Measurements from ENCODE around the gene DVL2. TPM values are rescaled to one million over a fixed set of nuclear protein-coding genes. Genes with fewer than 3 reads are reported as not detected.

The DVL2 gene
- total RNA-seq, 1 donor from 2014 or later: 46.4 TPM

DNA sequence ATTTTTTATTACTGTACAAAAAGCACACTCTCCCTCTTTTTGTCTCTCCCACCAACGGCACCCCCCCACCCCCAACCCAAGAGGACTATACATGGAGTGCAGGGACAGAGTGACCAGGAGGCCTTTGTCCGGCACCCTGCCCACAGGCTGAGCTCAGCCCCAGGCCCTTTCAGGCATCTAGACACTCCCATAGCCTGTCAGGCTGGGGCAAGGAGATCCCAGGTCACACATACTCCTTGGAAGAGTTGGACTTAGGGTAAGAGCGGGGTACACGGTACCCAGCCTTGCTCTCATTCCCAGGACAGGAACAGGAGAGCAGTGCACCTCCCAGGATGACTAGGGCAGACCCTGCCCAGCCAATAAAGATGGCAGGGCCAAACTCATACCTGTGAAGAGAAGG lies 25.8 kb upstream of the DVL2 start:
- ATAC-seq: no peak
- no peaks in the 10 kb centered on the region for H3K9me3 ChIP-seq
- TF ChIP-seq, protein P1, sequence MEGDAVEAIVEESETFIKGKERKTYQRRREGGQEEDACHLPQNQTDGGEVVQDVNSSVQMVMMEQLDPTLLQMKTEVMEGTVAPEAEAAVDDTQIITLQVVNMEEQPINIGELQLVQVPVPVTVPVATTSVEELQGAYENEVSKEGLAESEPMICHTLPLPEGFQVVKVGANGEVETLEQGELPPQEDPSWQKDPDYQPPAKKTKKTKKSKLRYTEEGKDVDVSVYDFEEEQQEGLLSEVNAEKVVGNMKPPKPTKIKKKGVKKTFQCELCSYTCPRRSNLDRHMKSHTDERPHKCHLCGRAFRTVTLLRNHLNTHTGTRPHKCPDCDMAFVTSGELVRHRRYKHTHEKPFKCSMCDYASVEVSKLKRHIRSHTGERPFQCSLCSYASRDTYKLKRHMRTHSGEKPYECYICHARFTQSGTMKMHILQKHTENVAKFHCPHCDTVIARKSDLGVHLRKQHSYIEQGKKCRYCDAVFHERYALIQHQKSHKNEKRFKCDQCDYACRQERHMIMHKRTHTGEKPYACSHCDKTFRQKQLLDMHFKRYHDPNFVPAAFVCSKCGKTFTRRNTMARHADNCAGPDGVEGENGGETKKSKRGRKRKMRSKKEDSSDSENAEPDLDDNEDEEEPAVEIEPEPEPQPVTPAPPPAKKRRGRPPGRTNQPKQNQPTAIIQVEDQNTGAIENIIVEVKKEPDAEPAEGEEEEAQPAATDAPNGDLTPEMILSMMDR (IDR thresholded peaks at IDR 0.05): no peak
- H3K4me3 ChIP-seq: peak overlapping the region; percentile 67
- peaks cover 21% of the 10 kb centered on the region for H3K27me3 ChIP-seq (ENCODE audit: low read depth)
- H3K4me1 ChIP-seq: peaks cover 52% of the 10 kb centered on the region
- H3K27ac ChIP-seq: peak overlapping the region; percentile 88
- H3K36me3 ChIP-seq: peaks cover 41% of the 10 kb centered on the region
- intact Hi-C loops (cut with DNase I): no loop called here
- DNase-seq: no peak

DNA sequence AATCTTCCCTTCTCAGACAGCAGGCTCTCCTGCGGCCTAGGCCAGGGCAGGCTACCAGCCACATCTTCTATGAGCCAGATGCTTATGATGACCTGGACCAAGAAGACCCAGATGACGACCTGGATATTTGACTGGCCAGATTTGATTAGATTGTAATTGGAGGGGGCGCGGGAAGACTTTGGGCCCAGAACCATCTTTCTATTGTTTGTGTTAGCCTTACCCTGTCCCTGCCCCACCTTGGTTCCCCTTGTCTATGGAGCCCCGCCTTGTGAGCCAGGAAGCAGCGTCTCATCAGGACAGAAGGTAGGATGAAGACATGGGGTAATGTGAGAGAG lies 25.2 kb upstream of the DVL2 start:
- TF ChIP-seq, protein P1 (IDR thresholded peaks at IDR 0.05): no peak
- H3K36me3 ChIP-seq: peaks cover 47% of the 10 kb centered on the region
- H3K27me3 ChIP-seq (ENCODE audit: low read depth): peaks cover 21% of the 10 kb centered on the region
- intact Hi-C loops (cut with DNase I): no loop called here
- no peaks in the 10 kb centered on the region for H3K9me3 ChIP-seq
- no peak overlapping the region for H3K27ac ChIP-seq
- ATAC-seq (no peak), DNase-seq (no peak)
- H3K4me1 ChIP-seq: peaks cover 52% of the 10 kb centered on the region
- no peak overlapping the region for H3K4me3 ChIP-seq

DNA sequence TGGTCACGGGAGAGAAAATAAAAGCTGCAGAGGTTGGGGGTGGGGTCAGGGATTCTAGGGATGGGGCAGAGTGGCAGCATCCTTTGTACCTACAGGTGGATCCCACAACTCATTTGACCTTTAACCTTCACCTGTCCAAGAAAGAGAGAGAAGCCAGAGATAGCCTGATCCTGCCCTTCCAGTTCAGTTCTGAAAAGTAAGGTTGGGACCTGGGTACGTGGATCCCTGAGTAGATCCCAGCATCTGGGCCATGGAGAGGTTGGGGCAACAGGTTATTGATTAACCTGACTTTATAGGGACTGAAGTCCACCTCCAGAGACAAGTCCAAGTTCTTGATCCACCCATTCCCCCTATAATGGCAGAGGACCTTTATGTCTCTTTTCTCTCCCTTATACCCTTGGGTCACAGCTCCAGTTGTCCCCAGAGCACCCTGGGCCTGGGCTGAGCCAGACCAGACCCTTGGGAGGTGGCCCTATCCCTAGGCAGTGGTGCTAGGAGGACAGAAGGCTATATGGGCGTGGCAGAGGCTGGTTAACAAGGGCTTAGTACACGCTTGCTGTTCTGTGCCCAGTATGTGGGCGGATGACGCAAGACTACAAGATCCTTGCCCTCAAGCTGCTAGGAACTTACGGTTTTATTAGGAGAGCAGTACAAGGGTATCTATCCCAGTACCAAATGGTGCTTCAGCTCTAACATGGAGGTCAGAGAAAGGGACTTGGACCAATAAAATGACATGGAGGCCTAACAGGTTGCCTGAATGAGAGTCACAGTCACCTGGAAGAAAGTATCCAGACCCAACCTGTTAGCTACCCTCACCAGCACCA lies 24.6 kb upstream of the DVL2 start:
- Histone ChIP-seq H3K4me3 (no peak overlapping the region), H3K4me1 (peaks cover 49% of the 10 kb centered on the region), H3K27me3 (ENCODE audit: low read depth) (peaks cover 21% of the 10 kb centered on the region), H3K27ac (no peak overlapping the region), H3K36me3 (peaks cover 53% of the 10 kb centered on the region), H3K9me3 (no peaks in the 10 kb centered on the region)
- DNase-seq (peak; percentile 89), ATAC-seq (peak; percentile 34 to 42)
- TF ChIP-seq, protein P1 (IDR thresholded peaks at IDR 0.05): no peak
- intact Hi-C loops (cut with DNase I): no loop called here

DNA sequence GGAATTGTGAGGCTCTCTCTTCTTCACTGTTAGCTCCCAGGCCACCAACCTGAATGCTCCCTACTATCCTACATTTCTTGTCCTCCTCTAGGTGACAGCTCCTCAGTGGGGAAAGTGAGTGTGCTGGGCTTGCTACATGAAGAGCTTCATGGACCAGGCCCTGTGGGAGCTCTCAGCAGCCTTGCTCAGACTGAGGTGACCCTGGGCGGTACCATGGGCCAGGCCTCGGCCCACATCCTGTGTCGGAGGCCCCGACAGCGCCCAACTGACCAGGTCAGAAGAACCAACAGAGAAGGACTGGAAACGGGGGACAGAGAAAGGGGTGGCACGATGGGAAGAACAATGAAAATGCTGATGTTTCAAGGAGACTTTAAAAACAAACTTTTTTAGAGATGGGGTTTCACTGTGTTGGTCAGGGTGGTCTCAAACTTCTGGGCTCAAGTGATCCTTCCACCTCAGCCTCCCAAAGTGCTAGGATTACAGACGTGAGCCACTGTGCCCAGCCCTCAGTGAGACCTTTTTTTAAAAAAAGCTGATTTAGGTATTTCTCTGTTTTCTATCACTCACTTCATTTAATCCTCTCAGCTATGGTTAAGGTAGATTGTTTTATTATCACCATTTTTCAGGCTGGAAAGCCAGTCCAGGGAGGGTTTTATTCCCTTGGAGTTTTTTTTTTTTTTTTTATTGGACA lies 22.6 kb upstream of the DVL2 start:
- Histone ChIP-seq H3K27me3 (ENCODE audit: low read depth) (peaks cover 9% of the 10 kb centered on the region), H3K27ac (no peak overlapping the region), H3K4me3 (no peak overlapping the region), H3K36me3 (peaks cover 55% of the 10 kb centered on the region), H3K9me3 (no peaks in the 10 kb centered on the region), H3K4me1 (peaks cover 40% of the 10 kb centered on the region)
- TF ChIP-seq, protein P1 (IDR thresholded peaks at IDR 0.05): no peak
- intact Hi-C loops (cut with DNase I): no loop called here
- ATAC-seq (no peak), DNase-seq (no peak)

DNA sequence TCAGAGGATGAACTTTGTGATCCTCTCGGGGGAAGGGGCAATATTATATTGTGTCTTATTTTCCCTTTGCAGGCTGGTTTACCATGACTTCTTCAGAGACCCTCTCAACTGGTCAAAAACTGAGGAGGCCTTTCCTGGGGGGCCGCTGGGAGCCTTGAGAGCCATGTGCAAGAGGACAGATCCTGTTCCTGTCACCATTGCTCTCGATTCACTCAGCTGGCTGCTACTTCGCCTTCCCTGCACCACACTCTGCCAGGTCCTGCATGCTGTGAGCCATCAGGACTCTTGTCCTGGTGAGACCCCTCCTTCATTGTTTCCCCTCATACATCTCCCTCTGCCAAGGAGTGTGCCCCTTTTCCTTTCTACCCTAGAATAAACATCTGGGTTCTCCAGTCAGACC lies 20.2 kb upstream of the DVL2 start:
- Histone ChIP-seq H3K36me3 (peaks cover 55% of the 10 kb centered on the region), H3K27me3 (ENCODE audit: low read depth) (no peaks in the 10 kb centered on the region), H3K9me3 (no peaks in the 10 kb centered on the region), H3K4me1 (peaks cover 35% of the 10 kb centered on the region), H3K4me3 (no peak overlapping the region), H3K27ac (no peak overlapping the region)
- ATAC-seq: no peak
- intact Hi-C loops (cut with DNase I): no loop called here
- no peak for DNase-seq
- TF ChIP-seq, protein P1 (IDR thresholded peaks at IDR 0.05): no peak
